Measurements from ENCODE around the gene CADPS.

- no peak for TF ChIP-seq CTCF (IDR thresholded peaks at IDR 0.05)
- TF ChIP-seq POLR2A (IDR thresholded peaks at IDR 0.05) = no peak
These were observed 31.7 kb downstream of the CADPS start for GRCh38 chr3:62843508-62843907.
